HG03575 (cell line): Measurements from ENCODE around the gene ABCA10.

Experiments used
- ATAC-seq: cut with Tn5 transposase; IDR thresholded peaks from one replicate; pipeline ENCODE4 v1.9.1; 2021; ENCODE audit not compliant: unreplicated experiment, insufficient number of reproducible peaks, low FRiP score; ENCODE audit errors: extremely low read depth

Gene ABCA10

GRCh38 chr17:69117855-69118784 is 110.5 kb downstream of the ABCA10 start:
- ATAC-seq, result peak; percentile 31

GRCh38 chr17:69111794-69112193 is 116.8 kb downstream of the ABCA10 start:
- ATAC-seq, result no peak

GRCh38 chr17:69105907-69106730 is 122.5 kb downstream of the ABCA10 start:
- ATAC-seq, result no peak

- ATAC-seq, result no peak
Observed at GRCh38 chr17:69103557-69104233, 124.9 kb downstream of the ABCA10 start.

GRCh38 chr17:69098625-69099024 is 130.0 kb downstream of the ABCA10 start:
- no peak for ATAC-seq
